Fibroblast of skin of abdomen (primary cell): ENCODE results near the gene CLPTM1L.
"Not testable (repeated sequence)": the region's sequence is repeated elsewhere in the genome, so short reads cannot be mapped to it uniquely, and the experiment has no call there.

Experiments used
- DNase-seq: peaks from one replicate; pipeline ENCODE4 v3.0.0-alpha.2; 2013

The CLPTM1L gene

GRCh38 chr5:1311439-1312055 is 33.4 kb downstream of the CLPTM1L start:
- DNase-seq: no peak

- no peak for DNase-seq
These were observed 34.8 kb downstream of the CLPTM1L start for GRCh38 chr5:1310118-1310517.

GRCh38 chr5:1304033-1304432 is 40.9 kb downstream of the CLPTM1L start:
- no peak for DNase-seq

- no peak for DNase-seq
These were observed 42.6 kb downstream of the CLPTM1L start for GRCh38 chr5:1302258-1302657.

- DNase-seq: no peak
These were observed 44.3 kb downstream of the CLPTM1L start for GRCh38 chr5:1300581-1301083.

- DNase-seq: no peak
These were observed 44.9 kb downstream of the CLPTM1L start for GRCh38 chr5:1299961-1300360.

GRCh38 chr5:1299511-1299850 is 45.4 kb downstream of the CLPTM1L start:
- no peak for DNase-seq

GRCh38 chr5:1298723-1299510 is 46.0 kb downstream of the CLPTM1L start:
- no peak for DNase-seq

- no peak for DNase-seq
These were observed 46.8 kb downstream of the CLPTM1L start for GRCh38 chr5:1298067-1298551.

- no peak for DNase-seq
These were observed 47.7 kb downstream of the CLPTM1L start for GRCh38 chr5:1297243-1297642.

GRCh38 chr5:1295650-1296037 is 49.3 kb downstream of the CLPTM1L start:
- DNase-seq: no peak

- DNase-seq: no peak
These were observed 49.9 kb downstream of the CLPTM1L start, which contains the start of gene TERT for GRCh38 chr5:1294835-1295649. TSS of gene TERT (minus strand) at chr5:1295068. CDS start at chr5:1294989, 79 bp downstream.

- no peak for DNase-seq
These were observed 50.6 kb downstream of the CLPTM1L start for GRCh38 chr5:1294206-1294834.

GRCh38 chr5:1293416-1294205 is 51.3 kb downstream of the CLPTM1L start:
- DNase-seq: no peak

- no peak for DNase-seq
These were observed 52.0 kb downstream of the CLPTM1L start for GRCh38 chr5:1292846-1293415.

GRCh38 chr5:1292139-1292538 is 52.8 kb downstream of the CLPTM1L start:
- no peak for DNase-seq

- DNase-seq: no peak
These were observed 53.3 kb downstream of the CLPTM1L start for GRCh38 chr5:1291611-1292080.

- not testable (repeated sequence) for DNase-seq
These were observed 53.9 kb downstream of the CLPTM1L start for GRCh38 chr5:1290956-1291355.

- not testable (repeated sequence) for DNase-seq
These were observed 55.3 kb downstream of the CLPTM1L start for GRCh38 chr5:1289559-1289958.

- DNase-seq: no peak
These were observed 56.2 kb downstream of the CLPTM1L start for GRCh38 chr5:1288439-1289335.
